Activated naive CD4-positive, alpha-beta T cell treated with anti-CD3 and anti-CD28 coated beads, Interleukin-2, amount 50 U/mL, for 16 hours (primary cell): Measurements from ENCODE around the gene PRPF39.
"Not testable (repeated sequence)": the region's sequence is repeated elsewhere in the genome, so short reads cannot be mapped to it uniquely, and the experiment has no call there.

Source experiments
- DNase-seq: peaks from one replicate; pipeline ENCODE4 v3.0.0-alpha.2; 2020

Gene PRPF39, protein sequence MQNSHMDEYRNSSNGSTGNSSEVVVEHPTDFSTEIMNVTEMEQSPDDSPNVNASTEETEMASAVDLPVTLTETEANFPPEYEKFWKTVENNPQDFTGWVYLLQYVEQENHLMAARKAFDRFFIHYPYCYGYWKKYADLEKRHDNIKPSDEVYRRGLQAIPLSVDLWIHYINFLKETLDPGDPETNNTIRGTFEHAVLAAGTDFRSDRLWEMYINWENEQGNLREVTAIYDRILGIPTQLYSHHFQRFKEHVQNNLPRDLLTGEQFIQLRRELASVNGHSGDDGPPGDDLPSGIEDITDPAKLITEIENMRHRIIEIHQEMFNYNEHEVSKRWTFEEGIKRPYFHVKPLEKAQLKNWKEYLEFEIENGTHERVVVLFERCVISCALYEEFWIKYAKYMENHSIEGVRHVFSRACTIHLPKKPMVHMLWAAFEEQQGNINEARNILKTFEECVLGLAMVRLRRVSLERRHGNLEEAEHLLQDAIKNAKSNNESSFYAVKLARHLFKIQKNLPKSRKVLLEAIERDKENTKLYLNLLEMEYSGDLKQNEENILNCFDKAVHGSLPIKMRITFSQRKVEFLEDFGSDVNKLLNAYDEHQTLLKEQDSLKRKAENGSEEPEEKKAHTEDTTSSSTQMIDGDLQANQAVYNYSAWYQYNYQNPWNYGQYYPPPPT

DNA sequence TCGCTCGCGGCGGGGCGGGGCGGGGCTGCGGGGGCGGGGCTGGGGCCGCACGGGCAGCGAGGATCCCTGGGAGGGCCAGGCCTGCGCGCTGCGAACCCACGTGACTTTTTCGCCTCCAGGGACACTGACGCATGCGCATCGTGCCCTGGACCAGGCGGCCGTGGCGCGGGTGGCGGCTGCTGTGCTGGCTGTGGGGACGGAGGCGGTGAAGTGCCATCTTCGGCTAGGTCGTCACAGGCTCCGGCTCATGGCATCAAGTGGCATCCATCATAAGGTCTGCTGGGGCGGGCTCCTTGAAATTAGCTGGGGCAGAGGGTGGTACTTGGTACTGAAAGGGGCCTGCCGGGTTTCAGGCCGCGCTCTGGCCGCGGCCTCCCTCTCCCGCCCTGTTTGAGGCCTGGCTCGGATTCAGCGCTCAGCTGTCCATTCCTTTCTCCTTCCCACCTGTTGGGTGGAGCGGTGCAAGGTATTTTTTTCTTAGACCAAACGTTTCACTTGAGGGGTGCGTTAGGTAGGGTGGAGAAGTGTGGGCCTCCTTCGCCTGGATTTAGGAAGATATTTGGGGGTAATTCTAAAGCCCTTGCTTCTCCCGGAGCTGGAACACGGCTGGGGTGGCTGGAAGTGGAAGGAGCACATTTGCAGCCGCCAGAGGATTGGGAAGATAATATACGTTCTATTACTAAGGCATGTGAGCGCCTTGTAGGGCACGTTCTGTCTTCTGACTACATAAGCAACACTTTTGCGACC lies at the start of gene PRPF39:
TSS of gene PRPF39 (plus strand) at position 141 of the 747 bp plus-strand sequence. CDS start 11,124 bp downstream, outside the sequence.
- peak; percentile 95 for DNase-seq

DNA sequence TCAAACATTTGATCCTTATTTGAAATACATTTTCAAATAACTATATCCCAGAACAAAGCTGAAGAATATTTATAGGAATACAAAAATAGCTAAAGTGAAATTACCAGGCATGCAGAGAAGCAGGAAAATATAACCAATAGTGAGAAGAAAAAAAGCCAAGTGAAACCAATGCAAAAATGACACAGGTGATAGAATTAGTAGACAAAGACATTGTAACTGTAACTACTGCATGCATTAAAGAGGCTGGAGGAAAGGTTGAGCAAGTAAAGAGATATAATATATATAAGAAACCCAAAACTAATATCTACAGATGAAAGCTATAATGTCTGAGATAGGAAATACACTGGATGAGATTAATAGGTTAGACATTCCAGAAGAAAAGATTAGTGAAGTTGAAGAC lies 49.2 kb upstream of the PRPF39 start:
- DNase-seq = no peak

DNA sequence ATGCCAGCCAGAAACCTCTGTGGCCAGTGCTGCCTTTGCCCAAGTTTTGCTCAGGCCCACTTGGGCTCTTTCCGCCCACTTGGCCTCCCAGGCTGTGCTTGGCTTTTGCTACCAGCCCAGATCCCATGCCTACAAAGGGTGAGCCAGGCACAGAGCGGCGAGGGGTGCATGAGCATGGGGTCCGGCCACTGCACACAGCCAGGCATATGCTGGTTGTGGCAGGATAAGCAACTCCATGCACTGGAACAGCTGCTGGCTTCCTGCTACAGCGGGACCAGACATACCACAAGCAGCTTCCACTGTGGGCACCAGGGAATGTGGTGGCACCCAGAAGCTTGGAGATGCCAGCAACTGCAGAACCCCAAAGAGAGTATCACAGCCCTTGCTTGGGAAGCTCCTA lies 45.7 kb upstream of the PRPF39 start:
- DNase-seq = no peak

DNA sequence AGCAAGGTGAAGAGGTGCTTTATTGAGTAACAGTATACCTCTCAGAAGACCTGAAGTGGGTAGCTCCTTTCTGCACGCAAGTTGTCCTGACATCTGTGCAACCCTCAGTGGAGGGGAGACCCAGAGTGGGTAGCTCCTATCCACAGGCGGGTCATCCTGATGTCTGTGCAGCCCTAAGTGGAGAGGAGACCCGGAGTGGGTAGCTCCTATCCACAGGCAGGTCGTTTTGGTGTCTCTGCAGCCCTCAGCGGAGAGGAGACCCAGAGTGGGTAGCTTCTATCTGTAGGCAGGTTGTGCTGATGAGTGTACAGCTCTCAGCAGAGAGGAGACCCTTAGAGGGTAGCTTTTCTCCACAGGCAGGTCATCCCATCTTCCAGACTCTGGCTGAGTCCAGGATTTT lies 45.1 kb upstream of the PRPF39 start:
- no peak for DNase-seq

DNA sequence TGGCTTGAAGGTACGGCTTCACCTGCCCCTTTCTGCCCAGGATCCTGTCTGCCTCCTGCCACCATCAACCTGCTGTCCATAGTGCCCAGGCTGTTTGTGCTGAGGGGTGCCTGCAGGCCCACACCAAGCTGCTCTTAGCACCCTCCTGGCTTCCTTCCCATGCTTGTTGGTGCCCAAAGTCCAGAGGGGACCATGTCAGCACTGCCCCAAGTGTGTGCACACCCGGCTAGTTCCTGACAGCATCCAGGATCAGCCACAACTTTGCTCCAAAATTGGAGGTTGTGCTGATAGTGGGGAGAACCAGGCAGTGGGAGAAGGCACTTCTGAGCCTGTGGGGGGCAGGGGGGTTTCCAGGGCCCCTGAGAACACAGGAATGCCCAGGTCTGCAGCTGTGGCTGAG lies 44.5 kb upstream of the PRPF39 start:
- no peak for DNase-seq

DNA sequence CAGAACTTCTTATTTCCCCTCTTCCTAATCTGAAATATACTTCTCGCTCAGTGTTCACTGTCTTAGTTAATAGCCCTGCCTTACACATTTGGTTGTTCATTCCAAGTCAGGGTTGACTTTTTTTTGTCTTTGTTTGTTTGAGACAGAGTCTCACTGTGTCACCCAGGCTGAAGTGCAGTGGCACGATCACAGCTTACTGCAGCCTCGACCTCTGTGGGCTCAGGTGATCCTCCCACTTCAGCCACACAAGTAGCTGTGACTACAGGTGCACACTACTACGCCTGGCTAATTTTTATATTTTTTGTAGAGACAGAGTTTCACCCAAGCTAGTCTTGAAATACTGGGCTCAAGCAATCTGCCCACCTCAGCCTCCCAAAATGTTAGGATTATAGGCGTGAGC lies 42.3 kb upstream of the PRPF39 start:
- DNase-seq = no peak

DNA sequence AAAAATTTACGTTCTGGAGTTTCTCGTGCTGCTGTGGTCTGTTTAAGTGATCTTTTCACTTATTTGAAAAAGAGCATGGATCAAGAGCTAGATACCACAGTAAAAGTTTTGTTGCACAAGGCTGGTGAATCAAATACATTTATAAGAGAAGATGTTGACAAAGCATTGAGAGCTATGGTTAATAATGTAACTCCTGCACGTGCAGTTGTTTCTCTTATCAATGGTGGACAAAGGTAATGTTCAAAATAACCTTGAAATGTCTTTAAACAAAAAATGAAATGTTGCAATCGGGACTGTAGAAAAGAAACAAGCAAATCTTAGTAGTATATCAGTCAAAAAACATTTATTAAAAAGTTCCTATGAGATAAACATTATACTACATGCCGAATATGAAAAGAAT lies 39.3 kb upstream of the PRPF39 start:
- no peak for DNase-seq

DNA sequence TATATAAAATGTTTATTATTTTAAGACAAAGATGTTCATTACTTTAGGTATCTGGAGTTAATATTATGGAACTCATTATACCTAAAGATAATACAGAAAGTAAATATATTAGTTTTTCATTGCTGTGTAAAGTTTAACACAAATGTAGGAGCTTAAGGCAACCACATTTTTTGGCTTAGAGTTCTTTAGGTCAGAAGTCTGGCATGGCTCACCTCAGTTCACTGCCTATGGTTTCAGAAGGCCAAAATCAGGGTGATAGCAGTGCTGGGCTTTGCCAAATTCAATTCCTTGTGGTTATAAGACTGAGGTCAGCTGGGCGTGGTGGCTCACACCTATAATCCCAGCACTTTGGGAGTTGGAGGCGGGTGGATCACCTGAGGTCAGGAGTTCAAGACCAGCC lies 35.5 kb upstream of the PRPF39 start:
- no peak for DNase-seq

DNA sequence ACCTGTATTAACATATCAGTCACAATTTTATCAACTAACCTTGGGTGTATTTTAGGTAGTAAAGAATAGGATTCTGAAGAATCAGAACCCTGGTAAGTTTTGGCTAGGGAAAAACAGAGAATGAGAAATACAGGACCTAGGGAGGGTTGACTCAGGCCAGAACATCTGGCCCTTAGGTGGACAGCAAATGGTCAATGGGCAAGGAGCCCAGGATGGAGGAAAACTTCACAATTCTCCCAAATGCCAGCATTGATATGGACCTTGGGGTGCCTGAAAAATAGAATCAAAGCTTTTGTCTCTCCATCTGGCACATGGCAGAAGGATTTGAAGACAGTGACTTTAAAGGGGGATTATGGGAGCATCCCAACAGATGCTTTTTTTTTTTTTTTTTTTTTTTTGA lies 32.7 kb upstream of the PRPF39 start:
- no peak for DNase-seq

DNA sequence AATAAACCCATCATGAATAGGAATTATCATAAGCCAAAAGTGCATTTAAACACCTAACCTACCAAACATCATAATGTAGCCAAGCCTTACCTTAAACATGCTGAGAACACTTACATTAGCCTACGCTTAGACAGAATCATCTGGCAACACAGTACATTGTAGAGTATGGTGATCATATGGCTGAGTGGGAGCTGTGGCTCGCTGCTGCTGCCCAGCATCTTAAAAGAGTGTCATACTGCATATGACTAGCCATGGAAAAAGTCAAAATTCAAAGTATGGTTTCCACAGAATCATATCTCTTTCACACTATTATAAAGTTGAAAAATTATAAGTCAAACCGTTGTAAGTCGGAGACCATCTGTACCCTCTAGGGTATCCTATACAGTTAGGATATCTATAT lies 32.0 kb upstream of the PRPF39 start:
- no peak for DNase-seq

DNA sequence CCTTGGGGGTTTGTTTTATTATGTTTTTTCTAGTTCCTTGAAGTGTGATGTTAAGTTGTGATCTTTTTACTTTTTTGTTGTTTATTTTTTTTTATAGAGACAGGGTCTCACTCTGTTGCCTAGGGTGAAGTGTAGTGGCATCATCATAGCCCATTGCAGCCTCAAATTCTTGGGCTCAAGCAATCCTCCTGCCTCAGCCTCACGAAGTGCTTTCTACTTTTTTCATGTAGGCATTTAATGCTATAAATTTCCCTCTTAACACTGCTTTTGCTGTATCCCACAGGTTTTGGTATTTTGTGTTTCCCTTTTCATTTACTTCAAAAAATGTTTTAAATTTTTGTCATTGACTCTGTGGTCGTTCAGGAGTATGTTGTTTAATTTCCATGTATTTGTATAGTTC lies 26.6 kb upstream of the PRPF39 start:
- DNase-seq = no peak

DNA sequence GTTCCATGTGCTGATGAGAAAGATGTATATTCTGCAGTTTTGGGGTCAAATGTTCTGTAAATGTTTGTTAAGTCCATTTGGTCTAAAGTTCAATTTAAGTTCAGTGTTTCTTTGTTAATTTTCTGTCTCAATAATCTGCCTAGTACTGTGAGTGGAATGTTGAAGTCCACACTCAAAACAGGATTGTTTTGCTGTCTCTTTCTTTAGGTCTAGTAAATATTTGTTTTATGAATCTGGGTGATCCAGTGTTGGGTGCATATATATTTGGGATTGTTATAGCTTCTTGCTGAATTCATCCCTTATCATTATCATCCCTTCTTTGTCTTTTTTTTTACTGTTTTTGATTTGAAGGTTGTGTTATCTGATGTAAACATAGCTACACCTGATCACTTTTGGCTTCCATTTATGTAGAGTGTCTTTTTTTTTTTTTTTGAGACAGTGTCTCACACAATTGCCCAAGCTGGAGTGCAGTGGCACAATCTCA lies 26.0 kb upstream of the PRPF39 start:
- DNase-seq = no peak

DNA sequence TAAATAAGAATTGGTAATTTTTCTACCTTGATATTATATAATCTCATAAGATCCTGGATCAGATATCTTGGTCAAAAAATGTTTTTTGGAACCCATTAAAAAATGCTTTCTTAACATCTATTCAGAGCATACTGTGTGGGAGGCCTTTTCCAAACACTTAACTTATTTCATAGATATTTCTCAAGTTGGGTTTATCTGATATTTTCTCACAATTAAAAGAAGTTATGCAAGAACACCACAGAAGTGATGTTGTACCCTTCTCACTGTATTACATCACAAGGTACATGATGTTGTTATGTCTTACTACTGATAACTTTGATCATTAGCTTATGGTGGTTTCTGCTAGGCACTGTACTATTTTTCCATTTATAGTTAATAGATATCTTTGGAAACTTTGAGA lies 23.4 kb upstream of the PRPF39 start:
- no peak for DNase-seq

DNA sequence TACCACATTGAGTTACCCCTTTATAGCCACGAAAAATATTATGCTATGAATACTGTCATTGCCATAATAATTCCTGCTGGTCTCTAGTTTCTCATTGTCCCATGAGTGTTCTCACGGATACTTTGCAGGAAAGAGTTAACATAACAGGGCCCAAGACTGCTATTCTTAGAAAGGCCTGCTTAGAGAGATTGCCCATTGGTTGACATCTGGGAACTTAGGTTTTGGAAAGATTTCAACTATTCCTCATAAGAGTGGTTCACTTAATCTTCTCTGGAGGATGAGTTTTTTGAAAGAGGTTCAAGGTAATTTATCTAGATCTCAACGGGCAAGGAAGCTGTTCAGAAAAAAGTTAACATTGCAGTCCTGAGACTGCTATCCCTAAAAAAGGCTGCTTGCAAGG lies 18.4 kb upstream of the PRPF39 start:
- no peak for DNase-seq

DNA sequence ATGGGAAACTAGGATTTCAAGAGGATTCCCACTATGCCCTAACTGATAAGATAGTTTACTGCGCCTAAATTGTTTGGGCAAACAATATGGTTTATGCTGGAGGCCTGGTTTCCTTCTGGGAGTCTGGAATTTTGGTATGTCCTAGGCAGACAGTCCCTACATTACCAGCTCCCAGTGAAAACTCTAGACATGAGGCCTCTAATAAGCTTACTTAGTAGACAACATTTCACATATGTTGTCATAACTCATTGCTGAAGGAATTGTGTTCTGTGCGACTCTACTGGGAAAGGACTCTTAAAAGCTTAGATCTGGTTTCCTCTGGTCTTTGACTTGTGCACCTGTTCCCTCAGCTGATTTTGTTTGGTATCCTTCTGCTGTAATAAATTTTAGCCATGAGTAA lies 18.0 kb upstream of the PRPF39 start:
- no peak for DNase-seq

DNA sequence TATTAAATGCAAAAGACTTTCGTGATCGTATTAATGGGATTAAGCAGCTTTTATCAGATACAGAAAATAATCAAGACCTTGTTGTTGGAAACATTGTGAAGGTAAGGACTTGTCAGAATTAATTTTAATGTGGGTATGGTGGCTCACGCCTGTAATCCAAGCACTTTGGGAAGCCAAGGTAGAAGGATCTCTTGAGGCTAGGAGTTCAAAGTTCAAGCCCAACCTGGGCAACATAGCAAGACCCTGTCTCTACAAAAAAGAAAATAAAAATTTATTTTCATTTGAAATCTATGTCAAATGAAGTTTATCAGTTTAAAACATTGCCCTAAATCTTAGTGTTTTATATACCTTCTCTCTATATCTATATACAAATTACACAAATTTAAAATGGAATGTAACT lies 17.2 kb upstream of the PRPF39 start:
- DNase-seq = no peak

DNA sequence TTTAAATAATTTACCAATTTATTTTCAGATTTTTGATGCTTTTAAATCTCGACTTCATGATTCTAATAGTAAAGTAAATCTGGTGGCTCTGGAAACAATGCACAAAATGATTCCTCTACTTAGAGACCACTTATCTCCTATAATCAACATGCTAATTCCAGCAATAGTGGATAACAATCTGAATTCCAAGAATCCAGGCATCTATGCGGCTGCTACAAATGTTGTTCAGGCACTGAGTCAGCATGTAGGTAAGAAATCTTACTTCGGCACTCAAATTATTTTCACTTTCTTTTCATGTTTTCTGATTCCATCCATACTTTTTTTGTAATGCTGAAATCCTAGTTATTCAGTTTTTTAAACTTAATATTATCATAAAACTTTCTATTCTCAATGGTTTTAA lies 15.5 kb upstream of the PRPF39 start:
- no peak for DNase-seq

DNA sequence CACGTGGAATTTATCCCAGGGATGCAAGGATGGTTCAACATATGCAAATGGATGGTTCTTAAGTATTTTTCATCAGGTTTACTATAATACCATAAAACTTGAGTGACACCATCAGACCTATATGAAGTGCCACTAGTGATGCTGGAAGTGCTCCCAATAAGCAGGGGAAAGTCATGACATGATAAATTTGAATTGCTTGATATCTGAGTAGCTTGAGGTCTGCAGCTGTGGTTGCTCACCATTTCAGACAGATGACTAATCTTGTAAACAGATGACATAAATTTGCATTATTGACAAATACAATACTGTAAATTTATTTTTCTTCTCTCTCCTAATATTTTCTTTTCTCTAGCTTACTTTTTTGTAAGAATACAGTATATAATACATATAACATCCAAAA lies 13.7 kb upstream of the PRPF39 start:
- no peak for DNase-seq

DNA sequence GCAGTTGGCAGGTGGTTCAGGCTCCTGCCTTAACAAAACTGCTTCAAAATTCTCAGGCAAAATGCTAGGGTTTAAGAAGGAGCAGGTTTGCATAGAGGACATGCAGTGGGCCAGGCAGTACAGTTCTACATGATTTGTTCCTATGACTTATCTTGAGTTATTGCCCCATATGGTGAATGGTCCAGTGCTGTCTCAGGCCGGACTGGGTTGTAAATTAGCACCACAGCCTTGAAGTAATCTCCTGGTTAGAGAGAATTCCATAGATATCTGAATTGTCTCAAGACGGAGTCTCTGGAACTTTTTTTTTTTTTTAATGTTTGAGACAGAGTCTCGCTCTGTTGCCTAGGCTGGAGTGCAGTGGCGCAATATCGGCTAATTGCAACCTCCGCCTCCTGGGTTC lies 11.8 kb upstream of the PRPF39 start:
- DNase-seq = no peak

DNA sequence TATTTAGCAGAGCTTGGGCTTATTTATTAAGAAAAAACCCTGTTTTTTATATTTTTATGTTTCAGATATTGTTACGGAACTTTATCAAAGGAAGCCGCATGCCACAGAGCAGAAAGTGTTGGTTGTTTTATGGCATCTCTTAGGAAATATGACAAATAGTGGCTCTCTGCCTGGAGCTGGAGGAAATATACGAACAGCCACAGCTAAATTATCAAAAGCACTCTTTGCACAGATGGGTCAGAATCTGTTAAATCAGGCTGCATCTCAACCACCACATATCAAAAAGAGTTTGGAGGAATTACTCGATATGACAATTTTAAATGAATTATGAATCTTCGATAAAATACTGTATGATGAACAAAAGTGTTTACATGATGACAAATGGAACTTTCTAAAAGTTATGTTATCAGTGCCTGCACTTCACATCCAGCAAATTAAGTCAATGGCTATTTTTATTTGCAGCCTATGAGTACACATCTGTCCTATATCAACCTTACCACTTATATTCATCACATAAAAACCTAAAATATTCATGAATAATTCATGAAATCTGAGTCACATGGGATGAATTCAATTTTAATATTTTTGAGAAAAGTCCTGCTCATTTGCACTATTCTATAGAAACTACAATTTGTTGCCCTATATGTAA lies 10.6 kb upstream of the PRPF39 start:
- no peak for DNase-seq

DNA sequence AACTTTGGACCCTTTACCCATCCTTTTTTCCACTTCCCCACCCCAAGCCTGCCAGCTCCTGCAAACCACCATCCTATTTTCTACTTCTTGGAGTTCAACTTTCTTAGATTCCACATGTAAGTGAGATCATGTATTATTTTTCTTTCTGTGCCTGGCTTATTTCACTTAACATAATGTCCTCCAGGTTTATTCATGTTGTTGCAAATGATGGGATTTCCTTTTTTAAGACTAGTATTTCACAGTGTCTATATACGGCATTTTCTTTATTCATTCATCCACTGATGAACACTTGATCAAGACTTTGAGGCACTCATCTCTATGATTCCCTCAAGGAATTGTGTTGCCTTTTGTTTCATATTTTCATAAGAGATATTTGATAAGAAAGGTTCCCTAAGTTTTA lies 5.6 kb upstream of the PRPF39 start:
- no peak for DNase-seq

DNA sequence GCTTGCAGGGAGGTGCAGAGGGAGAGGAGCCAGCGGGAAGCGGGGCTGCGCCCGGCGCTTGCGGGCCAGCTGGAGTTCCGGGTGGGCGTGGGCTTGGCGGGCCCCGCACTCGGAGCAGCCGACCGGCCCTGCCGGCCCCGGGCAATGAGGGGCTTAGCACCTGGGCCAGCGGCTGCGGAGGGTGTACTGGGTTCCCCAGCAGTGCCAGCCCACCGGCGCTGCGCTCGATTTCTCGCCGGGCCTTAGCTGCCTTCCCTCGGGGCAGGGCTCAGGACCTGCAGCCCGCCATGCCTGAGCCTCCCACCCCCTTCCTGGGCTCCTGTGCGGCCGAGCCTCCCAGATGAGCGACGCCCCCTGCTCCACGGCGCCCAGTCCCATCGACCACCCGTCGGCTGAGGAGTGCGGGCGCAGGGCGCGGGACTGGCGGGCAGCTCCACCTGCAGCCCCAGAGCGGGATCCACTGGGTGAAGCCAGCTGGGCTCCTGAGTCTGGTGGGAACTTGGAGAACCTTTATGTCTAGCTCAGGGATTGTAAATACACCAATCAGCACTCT lies 3.4 kb upstream of the PRPF39 start:
- DNase-seq = not testable (repeated sequence)

DNA sequence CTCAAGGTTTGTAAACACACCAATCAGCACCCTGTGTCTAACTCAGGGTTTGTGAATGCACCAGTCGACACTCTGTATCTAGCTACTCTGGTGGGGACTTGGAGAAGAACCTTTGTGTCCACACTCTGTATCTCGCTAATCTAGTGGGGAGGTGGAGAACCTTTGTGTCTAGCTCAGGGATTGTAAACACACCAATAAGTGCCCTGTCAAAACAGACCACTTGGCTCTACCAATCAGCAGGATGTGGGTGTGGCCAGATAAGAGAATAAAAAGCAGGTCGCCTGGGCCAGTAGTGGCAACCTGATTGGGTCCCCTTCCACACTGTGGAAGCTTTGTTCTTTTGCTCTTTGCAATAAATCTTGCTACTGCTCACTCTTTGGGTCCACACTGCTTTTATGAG lies 2.8 kb upstream of the PRPF39 start:
- not testable (repeated sequence) for DNase-seq
